ENCODE data around the gene LTBR. TPM values are rescaled to one million over a fixed set of nuclear protein-coding genes. Genes with fewer than 3 reads are reported as not detected.

Gene LTBR
- polyA plus RNA-seq, 2 of the 4 experiments (the other 2 are of a cell fraction): 57.3 to 110 TPM

DNA sequence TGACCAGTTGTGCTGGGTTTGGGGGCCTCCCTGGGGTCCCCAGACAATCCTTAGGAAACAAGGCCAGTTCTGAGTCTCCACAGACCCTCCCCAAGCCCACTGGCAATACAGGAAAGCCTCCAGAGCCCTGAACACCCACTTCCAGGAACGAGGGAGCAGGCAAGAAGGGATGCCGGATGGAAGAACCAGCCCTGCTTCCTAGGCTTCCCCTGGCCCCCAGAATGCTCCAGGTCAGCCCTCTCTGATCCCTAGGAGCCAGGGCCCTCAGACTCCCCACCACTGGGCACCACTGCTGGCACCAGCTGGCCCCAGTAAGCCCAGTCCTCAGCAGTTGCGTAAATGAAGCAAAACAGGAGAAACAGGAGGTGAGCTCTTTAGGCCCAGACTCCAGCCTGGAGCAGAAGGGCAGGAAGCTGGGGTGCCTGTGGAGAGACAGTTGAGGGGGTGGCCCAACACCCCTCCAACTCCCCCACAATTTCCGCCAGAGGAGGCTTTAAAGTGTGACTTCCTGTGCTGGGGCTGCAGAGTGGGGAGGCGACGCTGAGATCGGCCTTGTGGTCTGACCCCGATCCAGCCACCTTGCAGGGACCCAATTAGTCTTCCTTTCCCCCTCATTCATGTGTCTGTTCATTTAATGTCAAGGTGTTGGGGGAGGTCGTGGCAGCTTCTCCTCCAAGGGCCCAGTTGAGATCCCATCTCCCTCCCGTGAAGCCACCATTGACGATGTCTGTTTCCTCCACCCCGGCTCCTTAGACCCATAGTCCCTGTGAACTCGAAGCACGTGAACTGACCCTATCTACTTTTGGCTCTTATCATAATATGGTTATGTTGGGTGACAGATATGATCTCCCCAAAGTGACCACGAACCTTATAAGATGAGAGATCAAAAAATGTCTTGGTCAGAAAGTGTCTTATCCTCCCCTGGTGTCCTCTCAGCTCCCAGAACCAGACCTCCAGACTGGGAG, 46.8 kb upstream of the LTBR start:
- ChIA-PET POLR2A (interaction anchor here (0.6 to 10.1 kb wide), 23 partner anchors 9 to 416 kb away, joined by 3 to 141 read pairs (median 8); partner anchors contain the start of genes GAPDH, LTBR, MRPL51 and SCNN1A), CTCF (interaction anchor here (1.0 to 29.7 kb wide), 11 partner anchors 9 to 129 kb away, joined by 3 to 705 read pairs (median 6); partner anchors contain the start of genes LTBR and SCNN1A)
- Histone ChIP-seq H3K4me1 (peaks cover 67% of the 10 kb centered on the region), H3K9me3 (no peaks in the 10 kb centered on the region), H3K27ac (peak overlapping the region; percentile 95 to 98), H3K4me3 (peak overlapping the region; percentile 91), H3K4me2 (peak overlapping the region; percentile 92)
- 5% methylated on average over 15 of the region's 15 CpGs for WGBS (ENCODE audit: missing lambda C conversion rate)
- no peak for FAIRE-seq
- peak; percentile 6 to 7 for ATAC-seq
- no peak for DNase-seq (ENCODE audit: low read depth in 1 of 2, low spot score in 1 of 2)
- TF ChIP-seq RNF2 (IDR thresholded peaks at IDR 0.05; ENCODE audit: borderline replicate concordance, low read depth): no peak
- peak; percentile 57; the same call in 1 of the 2 replicates for TF ChIP-seq HOXB13 (CRISPR knock-in tag; IDR thresholded peaks at IDR 0.05; ENCODE audit: low read depth)
- 0 out of 2 replicates have a peak, but pooled peaks have one; percentile 27 for TF ChIP-seq USF2 (IDR thresholded peaks at IDR 0.05)
- TF ChIP-seq KDM5A (IDR thresholded peaks at IDR 0.05): no peak
- TF ChIP-seq RARB (CRISPR knock-in tag; IDR thresholded peaks at IDR 0.05): 0 out of 2 replicates have a peak, but pooled peaks have one; percentile 6
- TF ChIP-seq MAX (IDR thresholded peaks at IDR 0.05): peak; percentile 50; the same call in 1 of the 2 replicates
- TF ChIP-seq ATOH8 (CRISPR knock-in tag; IDR thresholded peaks at IDR 0.05; ENCODE audit: low read depth): 0 out of 2 replicates have a peak, but pooled peaks have one; percentile 25
- peak; percentile 3; the same call in 1 of the 2 replicates for TF ChIP-seq REST (IDR thresholded peaks at IDR 0.05)
- TF ChIP-seq EP300 (IDR thresholded peaks at IDR 0.05): no peak
- no peak for TF ChIP-seq ESRRA (IDR thresholded peaks at IDR 0.05; ENCODE audit: borderline replicate concordance, low read length)
- TF ChIP-seq HOXB5 (CRISPR knock-in tag; IDR thresholded peaks at IDR 0.05): peak; percentile 25
- TF ChIP-seq CHD2 (IDR thresholded peaks at IDR 0.05; ENCODE audit: low read length, partially characterized antibody): no peak
- peak; percentile 62; the same call in 1 of the 2 replicates for TF ChIP-seq TP53 (CRISPR knock-in tag; IDR thresholded peaks at IDR 0.05)
- peak; percentile 24; the same call in 1 of the 2 replicates for TF ChIP-seq HMGXB4 (CRISPR knock-in tag; IDR thresholded peaks at IDR 0.05; ENCODE audit: borderline replicate concordance)
- TF ChIP-seq FOSB (CRISPR knock-in tag; IDR thresholded peaks at IDR 0.05): peak; percentile 3; the same call in 1 of the 2 replicates
- TF ChIP-seq KDM1A (IDR thresholded peaks at IDR 0.05; ENCODE audit: low read depth): no peak
- TF ChIP-seq RFX5 (IDR thresholded peaks at IDR 0.05): no peak
- no peak for TF ChIP-seq NR3C1 (IDR thresholded peaks at IDR 0.05)
- TF ChIP-seq, protein P1, sequence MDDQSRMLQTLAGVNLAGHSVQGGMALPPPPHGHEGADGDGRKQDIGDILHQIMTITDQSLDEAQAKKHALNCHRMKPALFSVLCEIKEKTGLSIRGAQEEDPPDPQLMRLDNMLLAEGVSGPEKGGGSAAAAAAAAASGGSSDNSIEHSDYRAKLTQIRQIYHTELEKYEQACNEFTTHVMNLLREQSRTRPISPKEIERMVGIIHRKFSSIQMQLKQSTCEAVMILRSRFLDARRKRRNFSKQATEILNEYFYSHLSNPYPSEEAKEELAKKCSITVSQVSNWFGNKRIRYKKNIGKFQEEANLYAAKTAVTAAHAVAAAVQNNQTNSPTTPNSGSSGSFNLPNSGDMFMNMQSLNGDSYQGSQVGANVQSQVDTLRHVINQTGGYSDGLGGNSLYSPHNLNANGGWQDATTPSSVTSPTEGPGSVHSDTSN (IDR thresholded peaks at IDR 0.05): peak; percentile 21; the same call in 1 of the 2 replicates
- peak; percentile 60; the same call in 1 of the 2 replicates for TF ChIP-seq ZNF302 (CRISPR knock-in tag; IDR thresholded peaks at IDR 0.05)
- TF ChIP-seq TFCP2L1 (CRISPR knock-in tag; IDR thresholded peaks at IDR 0.05): 0 out of 2 replicates have a peak, but pooled peaks have one; percentile 12
- TF ChIP-seq NFE2L2 (conservative IDR thresholded peaks at IDR 0.05; ENCODE audit: low read length): no peak
- TF ChIP-seq MAFK (IDR thresholded peaks at IDR 0.05; ENCODE audit: partially characterized antibody): no peak
- no peak; the same call in 1 of the 2 replicates for TF ChIP-seq POLR2A (IDR thresholded peaks at IDR 0.05; ENCODE audit: low read length)
- TF ChIP-seq SMC3 (IDR thresholded peaks at IDR 0.05): no peak; the same call in 2 of the 3 replicates
- no peak for TF ChIP-seq POLR2AphosphoS2 (conservative IDR thresholded peaks at IDR 0.05; ENCODE audit: low read length)
- TF ChIP-seq RCOR1 (IDR thresholded peaks at IDR 0.05; ENCODE audit: low read depth, low read length): no peak
- TF ChIP-seq HEYL (CRISPR knock-in tag; IDR thresholded peaks at IDR 0.05): no peak
- TF ChIP-seq ZFP36 (IDR thresholded peaks at IDR 0.05; ENCODE audit: borderline replicate concordance, partially characterized antibody): no peak
- TF ChIP-seq HDAC2 (IDR thresholded peaks at IDR 0.05): no peak
- peak; percentile 33 to 70; a peak in 2 of 4 replicates for TF ChIP-seq CEBPB (IDR thresholded peaks at IDR 0.05)

All from A549 (cell line).